Measurements from ENCODE around the gene RAB6B.

The RAB6B gene

DNA sequence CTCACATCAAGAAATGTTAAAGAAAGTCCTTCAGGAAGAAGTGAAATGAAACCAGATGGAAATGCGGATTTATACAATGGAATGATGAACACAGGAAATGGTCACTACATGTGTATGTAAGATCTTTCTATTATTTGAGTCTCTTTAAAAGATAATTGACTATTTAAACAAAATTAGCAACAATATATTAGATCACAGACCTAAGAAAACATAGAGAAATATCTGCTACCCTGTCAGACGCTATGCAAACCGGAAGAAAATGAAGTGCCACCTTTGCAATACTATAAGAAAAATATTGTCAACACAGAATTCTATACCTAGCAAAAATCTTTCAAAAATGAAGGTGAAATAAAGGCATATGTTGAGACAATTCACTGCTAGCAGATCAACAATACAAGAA is 17.2 kb downstream of the RAB6B start:
- Histone ChIP-seq H3K27me3 (ENCODE audit: low read depth, low read length) (peaks cover 17% of the 10 kb centered on the region), H4K20me1 (ENCODE audit: insufficient read depth, low read length) (no peaks in the 10 kb centered on the region), H3K79me2 (ENCODE audit: low read length) (no peaks in the 10 kb centered on the region), H3K4me3 (ENCODE audit: low read length) (no peak overlapping the region), H3K9me3 (ENCODE audit: insufficient read depth, low read length) (0 out of 2 replicates have a peak, but pooled peaks cover 4% of the 10 kb centered on the region), H2AFZ (ENCODE audit: low read depth, low read length) (no peak overlapping the region), H3K36me3 (replicated peaks; ENCODE audit: low read depth, low read length) (no peaks in the 10 kb centered on the region), H3K4me1 (ENCODE audit: low read length) (no peaks in the 10 kb centered on the region), H3K4me2 (ENCODE audit: low read length) (no peak overlapping the region), H3K9ac (ENCODE audit: low read length) (no peak overlapping the region), H3K27ac (ENCODE audit: low read length) (no peak overlapping the region)
- TF ChIP-seq CTCF (IDR thresholded peaks at IDR 0.05; ENCODE audit: low read depth, low read length) = no peak
- no peak for TF ChIP-seq EZH2phosphoT487 (IDR thresholded peaks at IDR 0.05; ENCODE audit: low read depth)

GRCh38 chr3:133877221-133877620 is 18.5 kb downstream of the RAB6B start:
- no peak overlapping the region for H3K4me3 ChIP-seq (ENCODE audit: low read length)
- H3K27ac ChIP-seq (ENCODE audit: low read length) = no peak overlapping the region
- no peaks in the 10 kb centered on the region for H3K79me2 ChIP-seq (ENCODE audit: low read length)
- peaks cover 12% of the 10 kb centered on the region for H3K27me3 ChIP-seq (ENCODE audit: low read depth, low read length)
- H3K4me2 ChIP-seq (ENCODE audit: low read length) = no peak overlapping the region
- H3K4me1 ChIP-seq (ENCODE audit: low read length) = no peaks in the 10 kb centered on the region
- no peak overlapping the region for H3K9ac ChIP-seq (ENCODE audit: low read length)
- no peaks in the 10 kb centered on the region for H4K20me1 ChIP-seq (ENCODE audit: insufficient read depth, low read length)
- 0 out of 2 replicates have a peak, but pooled peaks cover 4% of the 10 kb centered on the region for H3K9me3 ChIP-seq (ENCODE audit: insufficient read depth, low read length)
- TF ChIP-seq EZH2phosphoT487 (IDR thresholded peaks at IDR 0.05; ENCODE audit: low read depth) (no peak), CTCF (IDR thresholded peaks at IDR 0.05; ENCODE audit: low read depth, low read length) (no peak)
- no peaks in the 10 kb centered on the region for H3K36me3 ChIP-seq (replicated peaks; ENCODE audit: low read depth, low read length)
- no peak overlapping the region for H2AFZ ChIP-seq (ENCODE audit: low read depth, low read length)

- Histone ChIP-seq H3K79me2 (ENCODE audit: low read length) (no peaks in the 10 kb centered on the region), H3K4me2 (ENCODE audit: low read length) (no peak overlapping the region), H3K27ac (ENCODE audit: low read length) (no peak overlapping the region), H3K9ac (ENCODE audit: low read length) (no peak overlapping the region), H4K20me1 (ENCODE audit: insufficient read depth, low read length) (no peaks in the 10 kb centered on the region), H3K9me3 (ENCODE audit: insufficient read depth, low read length) (0 out of 2 replicates have a peak, but pooled peaks cover 4% of the 10 kb centered on the region), H2AFZ (ENCODE audit: low read depth, low read length) (no peak overlapping the region), H3K27me3 (ENCODE audit: low read depth, low read length) (peaks cover 12% of the 10 kb centered on the region), H3K36me3 (replicated peaks; ENCODE audit: low read depth, low read length) (no peaks in the 10 kb centered on the region), H3K4me1 (ENCODE audit: low read length) (no peaks in the 10 kb centered on the region), H3K4me3 (ENCODE audit: low read length) (no peak overlapping the region)
- TF ChIP-seq EZH2phosphoT487 (IDR thresholded peaks at IDR 0.05; ENCODE audit: low read depth) (no peak), CTCF (IDR thresholded peaks at IDR 0.05; ENCODE audit: low read depth, low read length) (no peak)
Measured at GRCh38 chr3:133874761-133875438, 20.8 kb downstream of the RAB6B start.

GRCh38 chr3:133874344-133874743 is 21.3 kb downstream of the RAB6B start:
- H3K79me2 ChIP-seq (ENCODE audit: low read length) = no peaks in the 10 kb centered on the region
- H3K36me3 ChIP-seq (replicated peaks; ENCODE audit: low read depth, low read length) = no peaks in the 10 kb centered on the region
- H3K27ac ChIP-seq (ENCODE audit: low read length) = no peak overlapping the region
- no peak overlapping the region for H3K4me3 ChIP-seq (ENCODE audit: low read length)
- no peaks in the 10 kb centered on the region for H3K4me1 ChIP-seq (ENCODE audit: low read length)
- H3K9me3 ChIP-seq (ENCODE audit: insufficient read depth, low read length) = 0 out of 2 replicates have a peak, but pooled peaks cover 4% of the 10 kb centered on the region
- H2AFZ ChIP-seq (ENCODE audit: low read depth, low read length) = no peak overlapping the region
- no peaks in the 10 kb centered on the region for H4K20me1 ChIP-seq (ENCODE audit: insufficient read depth, low read length)
- no peak for TF ChIP-seq CTCF (IDR thresholded peaks at IDR 0.05; ENCODE audit: low read depth, low read length)
- TF ChIP-seq EZH2phosphoT487 (IDR thresholded peaks at IDR 0.05; ENCODE audit: low read depth) = no peak
- H3K4me2 ChIP-seq (ENCODE audit: low read length) = no peak overlapping the region
- H3K27me3 ChIP-seq (ENCODE audit: low read depth, low read length) = peaks cover 12% of the 10 kb centered on the region
- H3K9ac ChIP-seq (ENCODE audit: low read length) = no peak overlapping the region

Measured in OCI-LY3 (cell line).